Measurements from ENCODE around the gene VPS26B.

Gene VPS26B

DNA sequence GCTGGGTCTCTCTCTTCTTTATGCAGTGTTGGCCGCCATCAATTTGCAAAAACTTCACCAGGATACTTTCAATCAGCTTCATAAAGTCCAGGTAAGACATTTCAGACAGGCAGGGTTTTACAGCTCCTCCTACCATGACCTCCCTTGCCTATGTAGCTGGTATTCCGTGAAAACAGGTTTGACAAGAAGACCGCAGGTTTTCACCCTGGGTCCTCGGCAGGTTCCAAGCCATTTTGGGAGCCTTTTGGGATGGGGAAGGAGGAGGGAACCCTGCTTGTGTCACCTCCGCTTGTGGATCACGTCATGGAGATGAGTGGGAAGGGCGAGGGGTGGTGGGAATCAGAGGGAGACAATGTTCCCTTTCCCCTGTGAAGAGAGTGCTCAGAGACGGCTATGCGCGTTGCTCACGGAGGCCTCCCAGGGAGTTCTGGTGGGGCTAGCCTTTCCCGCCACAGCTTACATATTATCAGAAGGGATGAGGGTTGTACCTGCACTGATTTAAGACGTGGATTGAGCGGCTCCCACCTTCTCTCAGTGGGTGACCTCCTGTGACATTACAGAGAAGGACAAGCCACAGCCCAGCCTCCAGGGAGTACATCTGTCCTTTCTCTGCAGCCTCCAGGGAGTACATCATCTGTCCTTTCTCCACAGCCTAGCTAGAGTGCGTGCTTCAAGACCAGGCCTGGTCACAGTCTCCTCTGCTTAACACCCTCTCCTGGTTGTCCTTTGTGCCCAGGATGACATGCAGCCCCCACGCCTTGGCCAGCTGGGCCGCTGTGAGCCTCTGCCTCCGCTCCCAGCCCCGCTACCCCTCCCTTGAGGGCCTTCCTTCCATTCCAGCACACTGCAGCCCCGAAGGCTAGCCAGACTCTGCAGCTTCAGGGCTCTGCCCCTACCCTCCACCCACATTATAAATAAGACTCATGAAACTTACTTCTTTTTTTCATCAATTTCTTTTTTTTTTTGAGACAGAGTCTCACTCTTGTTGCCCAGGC, 68.9 kb downstream of the VPS26B start:
- TF ChIP-seq ZFX (IDR thresholded peaks at IDR 0.05) (no peak), CTCF (conservative IDR thresholded peaks at IDR 0.05) (no peak)
- H3K27ac ChIP-seq = no peak overlapping the region

DNA sequence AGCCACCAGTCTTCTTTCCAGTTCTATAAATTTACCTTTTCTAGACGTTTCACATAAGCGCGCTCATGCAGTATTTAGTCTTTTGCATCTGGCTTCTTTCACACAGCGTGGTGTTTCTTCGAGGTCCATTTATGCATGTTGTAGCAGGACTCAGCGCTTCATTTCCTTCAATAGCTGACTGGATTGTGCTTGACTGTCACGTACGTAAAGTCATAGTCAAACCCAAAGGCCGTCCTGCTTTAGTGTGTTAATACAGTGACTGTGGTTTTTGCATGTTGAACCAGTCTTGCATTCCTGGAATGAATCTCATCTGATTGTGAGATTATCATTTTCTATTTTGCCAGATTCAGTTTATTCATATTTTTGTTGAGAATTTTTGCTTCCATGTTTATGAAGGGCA, 70.2 kb downstream of the VPS26B start:
- TF ChIP-seq ZFX (IDR thresholded peaks at IDR 0.05) (no peak), CTCF (conservative IDR thresholded peaks at IDR 0.05) (no peak)
- H3K27ac ChIP-seq = no peak overlapping the region
